SK-N-SH treated with all-trans-retinoic acid at 6 μM for 48 hours (cell line): ENCODE data around the gene CNTN2.

Experiments
- ARNTL ChIP-seq: fragments of 450-650 bp; formaldehyde crosslinking; IDR thresholded peaks from 2 replicates; pipeline ENCODE4 v1.5.0; 2020; ENCODE audit warnings: low read depth, mild to moderate bottlenecking, moderate library complexity, borderline replicate concordance
- CSDC2 ChIP-seq: fragments of 250-450 bp; sonication (Bioruptor Pico); IDR thresholded peaks from 2 replicates; pipeline ENCODE4 v1.5.0; 2020; ENCODE audit warnings: mild to moderate bottlenecking, moderate library complexity
- GLIS3 ChIP-seq: fragments of 250-450 bp; sonication (Bioruptor Pico); IDR thresholded peaks from 2 replicates; pipeline ENCODE4 v1.5.0; 2020; ENCODE audit warnings: mild to moderate bottlenecking, moderate library complexity
- PPARA ChIP-seq: fragments of 250-450 bp; sonication (Bioruptor Pico); IDR thresholded peaks from 2 replicates; pipeline ENCODE4 v1.5.0; 2020; ENCODE audit warnings: mild to moderate bottlenecking, borderline replicate concordance
- SNAI2 ChIP-seq: fragments of 250-450 bp; sonication (Bioruptor Pico); IDR thresholded peaks from 2 replicates; pipeline ENCODE4 v1.5.0; 2020; ENCODE audit warnings: mild to moderate bottlenecking, moderate library complexity
- TOX ChIP-seq: fragments of 250-450 bp; sonication (Bioruptor Pico); IDR thresholded peaks from 2 replicates; pipeline ENCODE4 v1.8.0; 2021; ENCODE audit warnings: mild to moderate bottlenecking, moderate library complexity, borderline replicate concordance
- ZC3H10 ChIP-seq: fragments of 250-450 bp; sonication (Bioruptor Pico); IDR thresholded peaks from 2 replicates; pipeline ENCODE4 v1.5.1; 2021; ENCODE audit warnings: mild to moderate bottlenecking, moderate library complexity
- ZFP3 ChIP-seq: fragments of 250-450 bp; sonication (Bioruptor Pico); IDR thresholded peaks from 2 replicates; pipeline ENCODE4 v1.5.0; 2020; ENCODE audit warnings: mild to moderate bottlenecking, moderate library complexity
- ZFP30 ChIP-seq: fragments of 450-650 bp; formaldehyde crosslinking; IDR thresholded peaks from 2 replicates; pipeline ENCODE4 v1.5.0; 2022; ENCODE audit warnings: mild to moderate bottlenecking, moderate library complexity
- TF ChIP-seq, protein P1 (sequence below): fragments of 250-450 bp; sonication (Bioruptor Pico); IDR thresholded peaks from 2 replicates; pipeline ENCODE4 v1.8.0; 2021; ENCODE audit warnings: low read depth, mild to moderate bottlenecking, moderate library complexity, borderline replicate concordance
- TF ChIP-seq, protein P2 (sequence below): fragments of 250-450 bp; sonication (Bioruptor Pico); IDR thresholded peaks from 2 replicates; pipeline ENCODE4 v1.8.0; 2020; ENCODE audit warnings: mild to moderate bottlenecking, moderate library complexity, borderline replicate concordance
- TF ChIP-seq, protein P3 (sequence below): fragments of 250-450 bp; sonication (Bioruptor Pico); IDR thresholded peaks from 2 replicates; pipeline ENCODE4 v1.5.1; 2021; ENCODE audit warnings: mild to moderate bottlenecking, moderate library complexity
- TF ChIP-seq, protein P4 (sequence below): fragments of 250-450 bp; sonication (Bioruptor Pico); IDR thresholded peaks from 2 replicates; pipeline ENCODE4 v1.5.0; 2020; ENCODE audit warnings: mild to moderate bottlenecking, moderate library complexity

DNA sequence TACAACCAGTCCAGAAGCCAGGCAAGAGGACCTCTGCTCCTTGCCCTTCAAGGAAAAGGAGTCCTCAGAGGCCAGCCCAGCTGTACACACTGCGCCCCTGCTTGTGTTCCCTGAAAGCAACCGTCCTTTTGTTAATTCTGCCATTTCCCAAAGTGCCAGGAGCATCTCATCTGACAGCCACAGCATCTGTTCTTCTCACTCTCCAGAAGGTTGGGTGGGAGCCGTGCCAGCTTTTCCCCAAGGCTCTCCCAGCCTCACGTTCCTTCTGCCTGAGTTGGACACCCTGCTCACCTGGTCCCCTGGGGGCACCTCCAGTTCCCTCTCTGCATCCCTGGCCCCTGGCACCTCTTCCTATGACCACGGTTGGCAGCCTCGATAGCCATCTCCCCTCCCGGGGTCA lies 10.5 kb upstream of the CNTN2 start:
- TF ChIP-seq, protein P1, sequence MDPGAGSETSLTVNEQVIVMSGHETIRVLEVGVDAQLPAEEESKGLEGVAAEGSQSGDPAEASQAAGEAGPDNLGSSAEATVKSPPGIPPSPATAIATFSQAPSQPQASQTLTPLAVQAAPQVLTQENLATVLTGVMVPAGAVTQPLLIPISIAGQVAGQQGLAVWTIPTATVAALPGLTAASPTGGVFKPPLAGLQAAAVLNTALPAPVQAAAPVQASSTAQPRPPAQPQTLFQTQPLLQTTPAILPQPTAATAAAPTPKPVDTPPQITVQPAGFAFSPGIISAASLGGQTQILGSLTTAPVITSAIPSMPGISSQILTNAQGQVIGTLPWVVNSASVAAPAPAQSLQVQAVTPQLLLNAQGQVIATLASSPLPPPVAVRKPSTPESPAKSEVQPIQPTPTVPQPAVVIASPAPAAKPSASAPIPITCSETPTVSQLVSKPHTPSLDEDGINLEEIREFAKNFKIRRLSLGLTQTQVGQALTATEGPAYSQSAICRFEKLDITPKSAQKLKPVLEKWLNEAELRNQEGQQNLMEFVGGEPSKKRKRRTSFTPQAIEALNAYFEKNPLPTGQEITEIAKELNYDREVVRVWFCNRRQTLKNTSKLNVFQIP (CRISPR knock-in tag): no peak
- TF ChIP-seq PPARA (CRISPR knock-in tag): no peak
- TF ChIP-seq GLIS3 (CRISPR knock-in tag): no peak
- no peak for TF ChIP-seq SNAI2 (CRISPR knock-in tag)
- no peak for TF ChIP-seq ZFP3 (CRISPR knock-in tag)
- TF ChIP-seq TOX (CRISPR knock-in tag): no peak
- no peak for TF ChIP-seq ARNTL
- no peak for TF ChIP-seq CSDC2 (CRISPR knock-in tag)
- TF ChIP-seq, protein P2, sequence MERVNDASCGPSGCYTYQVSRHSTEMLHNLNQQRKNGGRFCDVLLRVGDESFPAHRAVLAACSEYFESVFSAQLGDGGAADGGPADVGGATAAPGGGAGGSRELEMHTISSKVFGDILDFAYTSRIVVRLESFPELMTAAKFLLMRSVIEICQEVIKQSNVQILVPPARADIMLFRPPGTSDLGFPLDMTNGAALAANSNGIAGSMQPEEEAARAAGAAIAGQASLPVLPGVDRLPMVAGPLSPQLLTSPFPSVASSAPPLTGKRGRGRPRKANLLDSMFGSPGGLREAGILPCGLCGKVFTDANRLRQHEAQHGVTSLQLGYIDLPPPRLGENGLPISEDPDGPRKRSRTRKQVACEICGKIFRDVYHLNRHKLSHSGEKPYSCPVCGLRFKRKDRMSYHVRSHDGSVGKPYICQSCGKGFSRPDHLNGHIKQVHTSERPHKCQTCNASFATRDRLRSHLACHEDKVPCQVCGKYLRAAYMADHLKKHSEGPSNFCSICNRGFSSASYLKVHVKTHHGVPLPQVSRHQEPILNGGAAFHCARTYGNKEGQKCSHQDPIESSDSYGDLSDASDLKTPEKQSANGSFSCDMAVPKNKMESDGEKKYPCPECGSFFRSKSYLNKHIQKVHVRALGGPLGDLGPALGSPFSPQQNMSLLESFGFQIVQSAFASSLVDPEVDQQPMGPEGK: no peak
- TF ChIP-seq, protein P3, sequence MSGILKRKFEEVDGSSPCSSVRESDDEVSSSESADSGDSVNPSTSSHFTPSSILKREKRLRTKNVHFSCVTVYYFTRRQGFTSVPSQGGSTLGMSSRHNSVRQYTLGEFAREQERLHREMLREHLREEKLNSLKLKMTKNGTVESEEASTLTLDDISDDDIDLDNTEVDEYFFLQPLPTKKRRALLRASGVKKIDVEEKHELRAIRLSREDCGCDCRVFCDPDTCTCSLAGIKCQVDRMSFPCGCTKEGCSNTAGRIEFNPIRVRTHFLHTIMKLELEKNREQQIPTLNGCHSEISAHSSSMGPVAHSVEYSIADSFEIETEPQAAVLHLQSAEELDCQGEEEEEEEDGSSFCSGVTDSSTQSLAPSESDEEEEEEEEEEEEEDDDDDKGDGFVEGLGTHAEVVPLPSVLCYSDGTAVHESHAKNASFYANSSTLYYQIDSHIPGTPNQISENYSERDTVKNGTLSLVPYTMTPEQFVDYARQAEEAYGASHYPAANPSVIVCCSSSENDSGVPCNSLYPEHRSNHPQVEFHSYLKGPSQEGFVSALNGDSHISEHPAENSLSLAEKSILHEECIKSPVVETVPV: no peak
- TF ChIP-seq ZC3H10 (CRISPR knock-in tag): no peak
- TF ChIP-seq ZFP30 (CRISPR knock-in tag): no peak
- TF ChIP-seq, protein P4, sequence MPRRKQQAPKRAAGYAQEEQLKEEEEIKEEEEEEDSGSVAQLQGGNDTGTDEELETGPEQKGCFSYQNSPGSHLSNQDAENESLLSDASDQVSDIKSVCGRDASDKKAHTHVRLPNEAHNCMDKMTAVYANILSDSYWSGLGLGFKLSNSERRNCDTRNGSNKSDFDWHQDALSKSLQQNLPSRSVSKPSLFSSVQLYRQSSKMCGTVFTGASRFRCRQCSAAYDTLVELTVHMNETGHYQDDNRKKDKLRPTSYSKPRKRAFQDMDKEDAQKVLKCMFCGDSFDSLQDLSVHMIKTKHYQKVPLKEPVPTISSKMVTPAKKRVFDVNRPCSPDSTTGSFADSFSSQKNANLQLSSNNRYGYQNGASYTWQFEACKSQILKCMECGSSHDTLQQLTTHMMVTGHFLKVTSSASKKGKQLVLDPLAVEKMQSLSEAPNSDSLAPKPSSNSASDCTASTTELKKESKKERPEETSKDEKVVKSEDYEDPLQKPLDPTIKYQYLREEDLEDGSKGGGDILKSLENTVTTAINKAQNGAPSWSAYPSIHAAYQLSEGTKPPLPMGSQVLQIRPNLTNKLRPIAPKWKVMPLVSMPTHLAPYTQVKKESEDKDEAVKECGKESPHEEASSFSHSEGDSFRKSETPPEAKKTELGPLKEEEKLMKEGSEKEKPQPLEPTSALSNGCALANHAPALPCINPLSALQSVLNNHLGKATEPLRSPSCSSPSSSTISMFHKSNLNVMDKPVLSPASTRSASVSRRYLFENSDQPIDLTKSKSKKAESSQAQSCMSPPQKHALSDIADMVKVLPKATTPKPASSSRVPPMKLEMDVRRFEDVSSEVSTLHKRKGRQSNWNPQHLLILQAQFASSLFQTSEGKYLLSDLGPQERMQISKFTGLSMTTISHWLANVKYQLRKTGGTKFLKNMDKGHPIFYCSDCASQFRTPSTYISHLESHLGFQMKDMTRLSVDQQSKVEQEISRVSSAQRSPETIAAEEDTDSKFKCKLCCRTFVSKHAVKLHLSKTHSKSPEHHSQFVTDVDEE (CRISPR knock-in tag): no peak
